ENCODE data around the gene NSD1. TPM values are rescaled to one million over a fixed set of nuclear protein-coding genes. Genes with fewer than 3 reads are reported as not detected.

The NSD1 gene
- total RNA-seq, 1 donor from 2014 or later: 45.4 TPM

- intact Hi-C loops (cut with DNase I): no loop called here
- no peak for DNase-seq (ENCODE audit: extremely low spot score in 2 of 2)
- Histone ChIP-seq H3K27me3 (no peaks in the 10 kb centered on the region), H3K4me1 (peaks cover 5% of the 10 kb centered on the region), H3K27ac (no peak overlapping the region), H3K9me3 (no peaks in the 10 kb centered on the region), H3K36me3 (peaks cover 0 to 30% of the 10 kb centered on the region in 2 donors), H3K4me3 (no peak overlapping the region)
- TF ChIP-seq, protein P1, sequence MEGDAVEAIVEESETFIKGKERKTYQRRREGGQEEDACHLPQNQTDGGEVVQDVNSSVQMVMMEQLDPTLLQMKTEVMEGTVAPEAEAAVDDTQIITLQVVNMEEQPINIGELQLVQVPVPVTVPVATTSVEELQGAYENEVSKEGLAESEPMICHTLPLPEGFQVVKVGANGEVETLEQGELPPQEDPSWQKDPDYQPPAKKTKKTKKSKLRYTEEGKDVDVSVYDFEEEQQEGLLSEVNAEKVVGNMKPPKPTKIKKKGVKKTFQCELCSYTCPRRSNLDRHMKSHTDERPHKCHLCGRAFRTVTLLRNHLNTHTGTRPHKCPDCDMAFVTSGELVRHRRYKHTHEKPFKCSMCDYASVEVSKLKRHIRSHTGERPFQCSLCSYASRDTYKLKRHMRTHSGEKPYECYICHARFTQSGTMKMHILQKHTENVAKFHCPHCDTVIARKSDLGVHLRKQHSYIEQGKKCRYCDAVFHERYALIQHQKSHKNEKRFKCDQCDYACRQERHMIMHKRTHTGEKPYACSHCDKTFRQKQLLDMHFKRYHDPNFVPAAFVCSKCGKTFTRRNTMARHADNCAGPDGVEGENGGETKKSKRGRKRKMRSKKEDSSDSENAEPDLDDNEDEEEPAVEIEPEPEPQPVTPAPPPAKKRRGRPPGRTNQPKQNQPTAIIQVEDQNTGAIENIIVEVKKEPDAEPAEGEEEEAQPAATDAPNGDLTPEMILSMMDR (IDR thresholded peaks at IDR 0.05): no peak
- TF ChIP-seq POLR2A (IDR thresholded peaks at IDR 0.05) (no peak), POLR2AphosphoS5 (IDR thresholded peaks at IDR 0.05; ENCODE audit: insufficient read depth in 1 of 2, low read depth in 1 of 2) (no peak)
Observed at GRCh38 chr5:177327539-177328522, 194.3 kb downstream of the NSD1 start.

GRCh38 chr5:177328545-177329231, 195.1 kb downstream of the NSD1 start:
- Histone ChIP-seq H3K9me3 (no peaks in the 10 kb centered on the region), H3K36me3 (peaks cover 0 to 38% of the 10 kb centered on the region in 2 donors), H3K27ac (no peak overlapping the region), H3K4me3 (no peak overlapping the region), H3K27me3 (no peaks in the 10 kb centered on the region), H3K4me1 (peaks cover 5% of the 10 kb centered on the region)
- TF ChIP-seq, protein P1 (IDR thresholded peaks at IDR 0.05): no peak
- no peak for TF ChIP-seq POLR2AphosphoS5 (IDR thresholded peaks at IDR 0.05; ENCODE audit: insufficient read depth in 1 of 2, low read depth in 1 of 2)
- no peak for TF ChIP-seq POLR2A (IDR thresholded peaks at IDR 0.05)
- no peak for DNase-seq (ENCODE audit: extremely low spot score in 2 of 2)
- intact Hi-C loops (cut with DNase I): no loop called here

- intact Hi-C loops (cut with DNase I): no loop called here
- DNase-seq (ENCODE audit: extremely low spot score in 2 of 2): no peak
- Histone ChIP-seq H3K27me3 (no peaks in the 10 kb centered on the region), H3K9me3 (no peaks in the 10 kb centered on the region), H3K36me3 (peaks cover under 1 to 50% of the 10 kb centered on the region in 2 donors), H3K27ac (no peak overlapping the region), H3K4me3 (no peak overlapping the region), H3K4me1 (peaks cover 5% of the 10 kb centered on the region)
- TF ChIP-seq, protein P1 (IDR thresholded peaks at IDR 0.05): no peak
- TF ChIP-seq POLR2AphosphoS5 (IDR thresholded peaks at IDR 0.05; ENCODE audit: insufficient read depth in 1 of 2, low read depth in 1 of 2) (no peak), POLR2A (IDR thresholded peaks at IDR 0.05) (no peak)
Observed at GRCh38 chr5:177329883-177330282, 196.3 kb downstream of the NSD1 start.

- intact Hi-C loops (cut with DNase I): no loop called here
- Histone ChIP-seq H3K4me1 (peaks cover 5% of the 10 kb centered on the region), H3K9me3 (no peaks in the 10 kb centered on the region), H3K36me3 (peaks cover 6 to 61% of the 10 kb centered on the region in 2 donors), H3K27ac (no peak overlapping the region), H3K27me3 (no peaks in the 10 kb centered on the region), H3K4me3 (no peak overlapping the region)
- TF ChIP-seq POLR2AphosphoS5 (IDR thresholded peaks at IDR 0.05; ENCODE audit: insufficient read depth in 1 of 2, low read depth in 1 of 2) (no peak), POLR2A (IDR thresholded peaks at IDR 0.05) (no peak)
- TF ChIP-seq, protein P1 (IDR thresholded peaks at IDR 0.05): no peak
- DNase-seq (ENCODE audit: extremely low spot score in 2 of 2): no peak
Observed at GRCh38 chr5:177330991-177331842, 197.6 kb downstream of the NSD1 start.

Measured in vagina (tissue), 2 donors.